ENCODE data around the gene TMEM222.

DNA sequence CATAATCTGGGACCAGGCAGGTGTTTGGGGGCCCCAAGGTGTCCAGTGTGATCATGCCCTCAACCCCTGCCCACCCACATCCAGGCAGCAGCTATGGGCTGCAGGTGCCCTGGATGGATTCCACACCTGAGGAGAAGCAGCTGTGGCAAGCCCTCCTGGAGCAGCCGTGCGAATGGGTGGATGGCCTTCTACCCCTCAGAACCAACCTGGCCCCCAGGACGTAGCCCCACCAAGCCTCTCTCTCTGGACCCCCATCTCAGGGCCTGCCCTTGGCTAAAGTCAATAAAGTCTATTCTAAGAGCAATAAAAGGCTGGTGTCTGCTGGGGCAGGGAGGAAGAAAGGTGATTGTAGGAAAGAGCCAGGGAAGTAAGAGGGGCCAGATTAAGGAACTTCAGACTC is 31.7 kb downstream of the TMEM222 start:
- TF ChIP-seq, protein P1, sequence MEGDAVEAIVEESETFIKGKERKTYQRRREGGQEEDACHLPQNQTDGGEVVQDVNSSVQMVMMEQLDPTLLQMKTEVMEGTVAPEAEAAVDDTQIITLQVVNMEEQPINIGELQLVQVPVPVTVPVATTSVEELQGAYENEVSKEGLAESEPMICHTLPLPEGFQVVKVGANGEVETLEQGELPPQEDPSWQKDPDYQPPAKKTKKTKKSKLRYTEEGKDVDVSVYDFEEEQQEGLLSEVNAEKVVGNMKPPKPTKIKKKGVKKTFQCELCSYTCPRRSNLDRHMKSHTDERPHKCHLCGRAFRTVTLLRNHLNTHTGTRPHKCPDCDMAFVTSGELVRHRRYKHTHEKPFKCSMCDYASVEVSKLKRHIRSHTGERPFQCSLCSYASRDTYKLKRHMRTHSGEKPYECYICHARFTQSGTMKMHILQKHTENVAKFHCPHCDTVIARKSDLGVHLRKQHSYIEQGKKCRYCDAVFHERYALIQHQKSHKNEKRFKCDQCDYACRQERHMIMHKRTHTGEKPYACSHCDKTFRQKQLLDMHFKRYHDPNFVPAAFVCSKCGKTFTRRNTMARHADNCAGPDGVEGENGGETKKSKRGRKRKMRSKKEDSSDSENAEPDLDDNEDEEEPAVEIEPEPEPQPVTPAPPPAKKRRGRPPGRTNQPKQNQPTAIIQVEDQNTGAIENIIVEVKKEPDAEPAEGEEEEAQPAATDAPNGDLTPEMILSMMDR (IDR thresholded peaks at IDR 0.05): no peak
- no peak for TF ChIP-seq EZH2 (IDR thresholded peaks at IDR 0.05)
- TF ChIP-seq EZH2phosphoT487 (IDR thresholded peaks at IDR 0.05): no peak
